Esophagus muscularis mucosa (tissue), 4 donors: ENCODE results near the gene SUPT4H1.

ENCODE experiments used
- CTCF ChIP-seq, 3 experiments: fragments of 200-600 bp in 2 of 3; fragments of 450-650 bp in 1 of 3; sonication (generic) in 2 of 3; IDR thresholded peaks; one replicate each; pipeline ENCODE4 v1.5.1; 2017 to 2019; ENCODE audit warnings: antibody characterized with exemption in 3 of 3, mild to moderate bottlenecking in 2 of 3, moderate library complexity in 1 of 3
- EP300 ChIP-seq: sonication (generic); formaldehyde crosslinking; IDR thresholded peaks from one replicate; pipeline ENCODE4 v1.6.1; 2017; ENCODE audit warnings: antibody characterized with exemption
- POLR2A ChIP-seq: fragments of 450-650 bp; IDR thresholded peaks from one replicate; pipeline ENCODE4 v1.6.1; 2017; ENCODE audit warnings: antibody characterized with exemption, moderate library complexity, mild to moderate bottlenecking, low read depth
- POLR2AphosphoS5 ChIP-seq, 2 donors: sonication (generic); formaldehyde crosslinking; IDR thresholded peaks; one replicate each; pipeline ENCODE4 v1.6.1; 2017; ENCODE audit warnings: antibody characterized with exemption in 2 of 2

GRCh38 chr17:58325976-58326468 is 26.0 kb downstream of the SUPT4H1 start:
- TF ChIP-seq CTCF (IDR thresholded peaks at IDR 0.05) (no peak), POLR2AphosphoS5 (IDR thresholded peaks at IDR 0.05) (no peak), POLR2A (no peak), EP300 (no peak)
